H9 (cell line): ENCODE results near the gene SEC14L5. TPM values are rescaled to one million over a fixed set of nuclear protein-coding genes. Genes with fewer than 3 reads are reported as not detected.

ENCODE experiments used
- DNase-seq: peaks from one replicate; pipeline ENCODE4 v3.0.0-alpha.2; 2017
- H2AFZ ChIP-seq: one replicate; pipeline ENCODE4 v1.6.1; 2013; ENCODE audit warnings: mild to moderate bottlenecking, low read length, control low read depth, moderate library complexity
- H2AK5ac ChIP-seq: 2 replicates; pipeline ENCODE4 v1.6.1; 2013; ENCODE audit warnings: low read length, control low read depth, mixed read lengths; ENCODE audit not compliant: insufficient read length
- H2BK120ac ChIP-seq: one replicate; pipeline ENCODE4 v1.6.1; 2013; ENCODE audit warnings: low read depth, mild to moderate bottlenecking, low read length, control low read depth, inconsistent platforms; ENCODE audit not compliant: poor library complexity, severe bottlenecking
- H2BK12ac ChIP-seq: 2 replicates; pipeline ENCODE4 v1.6.1; 2013; ENCODE audit warnings: low read length, control low read depth, mixed read lengths, low read depth; ENCODE audit not compliant: insufficient read length
- H2BK15ac ChIP-seq: 2 replicates; pipeline ENCODE4 v1.6.1; 2013; ENCODE audit warnings: low read depth, low read length, control low read depth
- H2BK20ac ChIP-seq: one replicate; pipeline ENCODE4 v1.6.1; 2013; ENCODE audit warnings: low read depth, mild to moderate bottlenecking, low read length, control low read depth, inconsistent platforms; ENCODE audit not compliant: poor library complexity, severe bottlenecking
- H2BK5ac ChIP-seq: 2 replicates; pipeline ENCODE4 v1.6.1; 2013; ENCODE audit warnings: low read length, control low read depth, mixed read lengths; ENCODE audit not compliant: insufficient read length
- H3K14ac ChIP-seq: 2 replicates; pipeline ENCODE4 v1.6.1; 2013; ENCODE audit warnings: low read length, control low read depth; ENCODE audit not compliant: insufficient read depth
- H3K18ac ChIP-seq: 2 replicates; pipeline ENCODE4 v1.6.1; 2013; ENCODE audit warnings: low read depth, mild to moderate bottlenecking, mixed read lengths, low read length, control low read depth; ENCODE audit not compliant: insufficient read length
- H3K23ac ChIP-seq: 2 replicates; pipeline ENCODE4 v1.6.1; 2013; ENCODE audit warnings: low read length, control low read depth, mixed read lengths, low read depth; ENCODE audit not compliant: insufficient read length
- H3K23me2 ChIP-seq: 2 replicates; pipeline ENCODE4 v1.6.1; 2013; ENCODE audit warnings: low read depth, mild to moderate bottlenecking, mixed read lengths, low read length, control low read depth; ENCODE audit not compliant: insufficient read length, poor library complexity, severe bottlenecking
- H3K27ac ChIP-seq: 2 replicates; pipeline ENCODE4 v1.5.1; 2013; ENCODE audit warnings: low read length, control low read depth, mixed read lengths, low read depth; ENCODE audit not compliant: insufficient read length
- H3K27me3 ChIP-seq: 2 replicates; pipeline ENCODE4 v1.6.1; 2013; ENCODE audit warnings: low read length, control low read depth, inconsistent platforms; ENCODE audit not compliant: insufficient read depth
- H3K4ac ChIP-seq: 2 replicates; pipeline ENCODE4 v1.6.1; 2013; ENCODE audit warnings: low read depth, mild to moderate bottlenecking, control low read depth, inconsistent platforms, low read length, moderate library complexity
- H3K4me1 ChIP-seq: 2 replicates; pipeline ENCODE4 v1.6.1; 2013; ENCODE audit warnings: low read length, control low read depth, inconsistent platforms; ENCODE audit not compliant: insufficient read depth
- H3K4me2 ChIP-seq: 2 replicates; pipeline ENCODE4 v1.6.1; 2013; ENCODE audit warnings: low read length, control low read depth, mixed read lengths; ENCODE audit not compliant: insufficient read length, insufficient read depth
- H3K56ac ChIP-seq: 2 replicates; pipeline ENCODE4 v1.6.1; 2013; ENCODE audit warnings: low read depth, mild to moderate bottlenecking, mixed read lengths, low read length, control low read depth; ENCODE audit not compliant: insufficient read length
- H3K79me1 ChIP-seq: 2 replicates; pipeline ENCODE4 v1.6.1; 2013; ENCODE audit warnings: low read depth, mild to moderate bottlenecking, moderate library complexity, low read length, control low read depth, inconsistent platforms; ENCODE audit not compliant: insufficient read depth, poor library complexity, severe bottlenecking
- H3K79me2 ChIP-seq: 2 replicates; pipeline ENCODE4 v1.6.1; 2013; ENCODE audit warnings: low read length, control low read depth, inconsistent platforms; ENCODE audit not compliant: insufficient read depth
- H3K9ac ChIP-seq: 2 replicates; pipeline ENCODE4 v1.6.1; 2013; ENCODE audit warnings: low read length, control low read depth, mixed read lengths; ENCODE audit not compliant: insufficient read length; ENCODE audit errors: extremely low read depth
- H3K9me3 ChIP-seq: one replicate; pipeline ENCODE4 v1.6.1; 2013; ENCODE audit warnings: low read depth, low read length, inconsistent platforms; ENCODE audit not compliant: control insufficient read depth
- H3T11ph ChIP-seq: one replicate; pipeline ENCODE4 v1.6.1; 2013; ENCODE audit warnings: mild to moderate bottlenecking, low read length, control low read depth, inconsistent platforms
- H4K20me1 ChIP-seq: one replicate; pipeline ENCODE4 v1.6.1; 2013; ENCODE audit not compliant: control insufficient read depth, insufficient read length, insufficient read depth
- H4K5ac ChIP-seq: 2 replicates; pipeline ENCODE4 v1.6.1; 2013; ENCODE audit warnings: low read depth, mild to moderate bottlenecking, mixed read lengths, low read length, control low read depth; ENCODE audit not compliant: insufficient read length
- H4K8ac ChIP-seq: replicated peaks from 2 replicates; pipeline ENCODE4 v1.6.1; 2013; ENCODE audit warnings: low read length, control low read depth, mixed read lengths, low read depth; ENCODE audit not compliant: insufficient read length
- H4K91ac ChIP-seq: 2 replicates; pipeline ENCODE4 v1.6.1; 2013; ENCODE audit warnings: low read depth, mild to moderate bottlenecking, moderate library complexity, mixed read lengths, low read length, control low read depth; ENCODE audit not compliant: insufficient read length
- H3K27ac Mint-ChIP-seq, 3 experiments: 2 replicates in 2 of 3; 3 replicates in 1 of 3; pipeline ENCODE4 v1.8.0; 2020 to 2021; ENCODE audit warnings: mixed read lengths in 3 of 3, mild to moderate bottlenecking in 1 of 3, moderate library complexity in 1 of 3
- H3K27me3 Mint-ChIP-seq: 2 replicates; pipeline ENCODE4 v1.8.0; 2021; ENCODE audit warnings: low read depth, mild to moderate bottlenecking, moderate library complexity, mixed read lengths
- H3K36me3 Mint-ChIP-seq, 3 experiments: 2 replicates in 2 of 3; 3 replicates in 1 of 3; pipeline ENCODE4 v1.8.0; 2020 to 2021; ENCODE audit warnings: low read depth in 3 of 3, mixed read lengths in 3 of 3; ENCODE audit not compliant: insufficient read depth in 1 of 3
- H3K4me1 Mint-ChIP-seq, 2 experiments: 2 replicates each; pipeline ENCODE4 v1.8.0; 2020; ENCODE audit warnings: mixed read lengths in 2 of 2
- H3K4me3 Mint-ChIP-seq, 2 experiments: 2 replicates in 1 of 2; 3 replicates in 1 of 2; pipeline ENCODE4 v1.8.0; 2020 to 2021; ENCODE audit warnings: mild to moderate bottlenecking in 2 of 2, mixed read lengths in 2 of 2, moderate library complexity in 1 of 2
- H3K9me3 Mint-ChIP-seq, 2 experiments: 2 replicates in 1 of 2; 3 replicates in 1 of 2; pipeline ENCODE4 v1.8.0; 2020; ENCODE audit warnings: mild to moderate bottlenecking in 2 of 2, mixed read lengths in 2 of 2, moderate library complexity in 1 of 2
- WGBS: extraction: QIAGEN DNeasy Blood & Tissue Kit; methylation state at CpG from one replicate; pipeline ENCODE4 v1.1.7; 2013; ENCODE audit warnings: missing lambda C conversion rate, low lambda C conversion rate, mixed read lengths; ENCODE audit not compliant: insufficient read length; ENCODE audit errors: extremely low coverage; 5-methylcytosine and 5-hydroxymethylcytosine counted together
- total RNA-seq: library from RNA; stranded (reverse); gene quantifications from 2 replicates; pipeline ENCODE4 v1.2.1, GENCODE V29; 2021
- TF ChIP-seq, protein P1 (sequence below): fragments of 200-600 bp; sonication (generic); conservative IDR thresholded peaks from 3 replicates; pipeline ENCODE4 v1.8.0; 2021; ENCODE audit warnings: antibody characterized with exemption, mild to moderate bottlenecking

The SEC14L5 gene
- total RNA-seq, 1 experiment from 2014 or later, result 4.1 TPM

DNA sequence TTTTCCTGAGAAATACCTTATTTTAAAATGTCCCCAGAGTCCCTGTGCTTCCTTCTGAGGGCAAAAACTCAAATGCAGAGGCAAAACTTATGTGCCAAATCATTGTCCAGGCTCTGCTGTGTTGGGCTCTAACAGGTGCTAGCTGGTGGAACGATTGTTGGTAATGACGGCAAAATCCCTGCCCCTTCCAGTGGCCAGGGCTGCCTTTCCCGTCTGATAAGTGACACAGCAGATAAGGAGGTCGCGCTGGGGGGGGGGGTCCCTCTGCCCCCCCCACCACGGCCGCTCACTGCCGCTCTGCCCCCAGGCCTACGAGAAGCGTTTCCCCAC lies 29.1 kb downstream of the SEC14L5 start:
- H3K9me3 ChIP-seq, result no peaks in the 10 kb centered on the region
- peaks cover 5% of the 10 kb centered on the region for H3K23me2 ChIP-seq
- no peak overlapping the region for H3K27ac Mint-ChIP-seq
- H2BK5ac ChIP-seq, result no peak overlapping the region
- H3K4me2 ChIP-seq, result peak overlapping the region; percentile 38
- H2BK20ac ChIP-seq, result no peak overlapping the region
- H3T11ph ChIP-seq, result no peak overlapping the region
- H3K36me3 Mint-ChIP-seq, result peaks cover 0 to 3% (median 2%) of the 10 kb centered on the region in 3 experiments; a peak in 4 of 7 replicates
- H4K91ac ChIP-seq, result no peak overlapping the region
- H2BK12ac ChIP-seq, result no peak overlapping the region
- no peaks in the 10 kb centered on the region for H3K79me1 ChIP-seq
- no peaks in the 10 kb centered on the region; a peak in 2 of 5 replicates for H3K9me3 Mint-ChIP-seq
- H3K56ac ChIP-seq, result no peak overlapping the region
- H2AFZ ChIP-seq, result no peak overlapping the region
- no peak overlapping the region for H3K23ac ChIP-seq
- TF ChIP-seq, protein P1, sequence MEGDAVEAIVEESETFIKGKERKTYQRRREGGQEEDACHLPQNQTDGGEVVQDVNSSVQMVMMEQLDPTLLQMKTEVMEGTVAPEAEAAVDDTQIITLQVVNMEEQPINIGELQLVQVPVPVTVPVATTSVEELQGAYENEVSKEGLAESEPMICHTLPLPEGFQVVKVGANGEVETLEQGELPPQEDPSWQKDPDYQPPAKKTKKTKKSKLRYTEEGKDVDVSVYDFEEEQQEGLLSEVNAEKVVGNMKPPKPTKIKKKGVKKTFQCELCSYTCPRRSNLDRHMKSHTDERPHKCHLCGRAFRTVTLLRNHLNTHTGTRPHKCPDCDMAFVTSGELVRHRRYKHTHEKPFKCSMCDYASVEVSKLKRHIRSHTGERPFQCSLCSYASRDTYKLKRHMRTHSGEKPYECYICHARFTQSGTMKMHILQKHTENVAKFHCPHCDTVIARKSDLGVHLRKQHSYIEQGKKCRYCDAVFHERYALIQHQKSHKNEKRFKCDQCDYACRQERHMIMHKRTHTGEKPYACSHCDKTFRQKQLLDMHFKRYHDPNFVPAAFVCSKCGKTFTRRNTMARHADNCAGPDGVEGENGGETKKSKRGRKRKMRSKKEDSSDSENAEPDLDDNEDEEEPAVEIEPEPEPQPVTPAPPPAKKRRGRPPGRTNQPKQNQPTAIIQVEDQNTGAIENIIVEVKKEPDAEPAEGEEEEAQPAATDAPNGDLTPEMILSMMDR, result no peak
- H2AK5ac ChIP-seq, result no peak overlapping the region
- no peak overlapping the region for H3K9ac ChIP-seq
- no peak overlapping the region for H3K4ac ChIP-seq
- no peaks in the 10 kb centered on the region for H4K20me1 ChIP-seq
- H3K27me3 Mint-ChIP-seq, result peaks cover 45% of the 10 kb centered on the region
- H3K4me1 ChIP-seq, result no peaks in the 10 kb centered on the region
- H2BK15ac ChIP-seq, result no peak overlapping the region
- H2BK120ac ChIP-seq, result no peak overlapping the region
- H3K18ac ChIP-seq, result no peak overlapping the region
- no peak overlapping the region for H4K5ac ChIP-seq
- peaks cover 0 to 4% of the 10 kb centered on the region in 2 experiments; a peak in 1 of 4 replicates for H3K4me1 Mint-ChIP-seq
- no peak overlapping the region for H3K27ac ChIP-seq
- no CpG with 5 or more reads among the region's 10 CpGs for WGBS
- H3K4me3 Mint-ChIP-seq, result peak overlapping the region; percentile 52 to 72; a peak in 3 of 5 replicates
- H4K8ac ChIP-seq, result no peak overlapping the region
- peaks cover 2% of the 10 kb centered on the region; the same call in 1 of the 2 replicates for H3K27me3 ChIP-seq
- H3K79me2 ChIP-seq, result no peaks in the 10 kb centered on the region
- no peak for DNase-seq
- H3K14ac ChIP-seq, result no peak overlapping the region
